GM18519 (cell line): ENCODE measurements around the gene ALG12.
"Not testable (repeated sequence)": the region's sequence is repeated elsewhere in the genome, so short reads cannot be mapped to it uniquely, and the experiment has no call there.

Experiments
- ATAC-seq: cut with Tn5 transposase; IDR thresholded peaks from one replicate; pipeline ENCODE4 v1.9.1; 2021; ENCODE audit warnings: mild to moderate bottlenecking, moderate library complexity; ENCODE audit not compliant: unreplicated experiment, low FRiP score

Gene ALG12

DNA sequence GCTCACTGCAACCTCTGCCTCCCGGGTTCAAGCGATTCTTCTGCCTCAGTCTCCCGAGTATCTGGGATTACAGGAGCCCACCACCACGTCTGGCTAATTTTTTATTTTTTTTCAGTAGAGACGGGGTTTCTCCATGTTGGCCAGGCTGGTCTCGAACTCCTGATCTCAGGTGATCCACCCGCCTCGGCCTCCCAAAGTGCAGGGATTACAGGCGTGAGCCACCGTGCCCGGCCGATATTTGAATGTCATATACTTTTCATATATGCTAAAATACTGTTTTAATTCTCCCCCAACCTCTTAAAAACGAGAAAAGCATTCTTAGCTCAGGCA lies 65.7 kb downstream of the ALG12 start:
- not testable (repeated sequence) for ATAC-seq

DNA sequence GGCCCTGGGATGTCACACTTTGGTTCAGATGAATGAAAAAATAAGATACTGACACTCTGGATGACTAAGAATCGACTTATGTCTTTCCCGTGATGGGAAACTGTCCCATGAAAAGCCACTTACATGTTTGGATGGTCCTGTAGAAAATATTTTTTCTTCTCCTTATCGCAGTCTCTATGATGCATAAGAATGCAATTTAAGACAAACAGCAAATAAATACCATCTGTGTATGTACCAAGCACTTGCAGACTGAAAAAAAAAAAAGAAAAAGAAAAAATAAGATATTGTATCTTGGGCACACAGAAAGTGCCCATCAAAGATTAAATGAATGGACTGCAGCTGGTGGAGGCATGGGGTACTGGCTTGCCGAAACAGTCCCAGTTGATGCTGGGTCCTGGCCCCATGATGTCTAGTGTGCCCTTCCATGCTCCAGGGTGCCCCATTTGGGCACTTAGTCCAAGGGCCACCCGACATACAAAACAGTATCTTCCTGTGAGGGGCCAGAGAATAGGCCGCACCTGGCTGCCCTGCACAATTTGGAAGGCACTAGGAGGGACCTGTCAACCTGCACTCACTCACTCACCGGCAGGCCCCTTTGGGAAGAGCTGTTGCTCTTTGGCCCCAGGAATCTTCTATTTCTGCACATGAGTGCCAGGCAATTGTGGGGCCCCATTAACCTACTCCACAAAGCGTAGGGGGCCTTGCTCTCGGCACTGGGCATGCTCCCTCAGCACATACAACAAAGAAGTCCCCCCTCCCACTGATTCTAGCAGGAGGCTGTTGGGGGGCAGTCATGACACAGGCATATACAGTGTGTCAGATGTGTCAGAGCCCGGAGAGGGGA lies 67.1 kb downstream of the ALG12 start:
- ATAC-seq = no peak
